ENCODE measurements around the gene TMEM208. TPM values are rescaled to one million over a fixed set of nuclear protein-coding genes. Genes with fewer than 3 reads are reported as not detected.
A peak's percentile ranks its signal among the peaks of the same experiment; 100 is the strongest.

The TMEM208 gene
- polyA plus RNA-seq, 1 of the 3 experiments (the other 2 are of a cell fraction), result 98.2 TPM

DNA sequence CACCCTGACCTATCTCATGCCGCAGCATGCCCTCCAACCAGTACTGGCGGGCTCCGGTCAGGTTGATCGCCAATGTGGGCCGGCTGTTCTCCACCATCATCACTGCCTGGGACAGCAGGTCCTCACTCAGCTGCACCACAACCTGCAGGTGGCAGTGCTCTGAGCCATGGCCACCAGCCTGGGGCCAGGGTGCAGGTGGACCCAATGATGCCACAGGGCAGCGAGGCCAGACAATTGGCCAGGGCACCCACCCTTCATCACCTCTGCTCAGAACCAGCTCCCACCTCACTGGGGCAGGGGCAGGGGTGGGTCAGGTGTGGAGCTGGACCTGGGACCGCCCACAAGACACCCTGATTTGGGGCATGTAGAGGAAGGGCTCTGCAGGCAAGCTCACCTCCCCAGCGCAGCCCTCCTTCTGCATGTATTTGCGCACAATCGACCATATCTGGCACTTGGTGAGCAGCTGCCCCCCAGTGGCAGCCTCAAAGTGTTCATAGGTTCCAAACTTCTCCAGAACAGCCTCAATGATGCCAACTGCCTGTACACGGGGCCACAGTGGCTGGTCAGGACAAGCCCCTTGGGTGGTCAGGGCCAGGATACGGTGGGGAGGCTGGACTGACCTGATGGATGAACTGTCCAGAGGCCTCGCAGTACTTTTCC lies 47.4 kb upstream of the TMEM208 start:
- Histone ChIP-seq H3K27ac (ENCODE audit: low read depth in 2 of 2, low read length in 1 of 2) (no peak overlapping the region; a peak in 1 of 4 replicates), H4K20me1 (ENCODE audit: insufficient read depth) (peaks cover 10% of the 10 kb centered on the region), H3K4me1 (ENCODE audit: control insufficient read depth in 1 of 2, insufficient read depth in 2 of 2, low read depth in 1 of 2, low read length in 1 of 2) (peaks cover 12 to 51% of the 10 kb centered on the region in 2 experiments; a peak in 3 of 4 replicates), H3K9me3 (no peaks in the 10 kb centered on the region), H3K4me2 (no peak overlapping the region), H3K36me3 (replicated peaks in 1 of 2; ENCODE audit: control insufficient read depth in 1 of 2, insufficient read depth in 2 of 2, low read length in 1 of 2) (peaks cover 6 to 8% of the 10 kb centered on the region in 2 experiments), H3K79me2 (ENCODE audit: insufficient read depth) (peaks cover 30% of the 10 kb centered on the region), H3K9ac (no peak overlapping the region), H3F3A (replicated peaks; ENCODE audit: insufficient read depth) (peaks cover 32% of the 10 kb centered on the region), H3K4me3 (ENCODE audit: low read depth in 2 of 2, low read length in 1 of 2) (no peak overlapping the region), H2AFZ (ENCODE audit: low read depth) (no peak overlapping the region), H3K27me3 (ENCODE audit: insufficient read depth) (no peaks in the 10 kb centered on the region), H3K9me2 (no peaks in the 10 kb centered on the region)
- no peak for DNase-seq
- ChIA-PET POLR2A (interaction anchor here (1.0 kb wide), 1 partner anchor 66 kb away, joined by 4 read pairs; no protein-coding TSS in a partner anchor), CTCF (interaction anchor here (0.9 to 2.8 kb wide), 8 partner anchors 9 to 226 kb away, joined by 3 to 10 read pairs (median 4); partner anchors contain the start of gene NOL3)
- no peak for TF ChIP-seq YY1 (IDR thresholded peaks at IDR 0.05; ENCODE audit: low read depth)
- TF ChIP-seq GATA2 (CRISPR knock-in tag; IDR thresholded peaks at IDR 0.05), result no peak
- no peak for TF ChIP-seq ELF1 (IDR thresholded peaks at IDR 0.05)
- TF ChIP-seq, protein P1, sequence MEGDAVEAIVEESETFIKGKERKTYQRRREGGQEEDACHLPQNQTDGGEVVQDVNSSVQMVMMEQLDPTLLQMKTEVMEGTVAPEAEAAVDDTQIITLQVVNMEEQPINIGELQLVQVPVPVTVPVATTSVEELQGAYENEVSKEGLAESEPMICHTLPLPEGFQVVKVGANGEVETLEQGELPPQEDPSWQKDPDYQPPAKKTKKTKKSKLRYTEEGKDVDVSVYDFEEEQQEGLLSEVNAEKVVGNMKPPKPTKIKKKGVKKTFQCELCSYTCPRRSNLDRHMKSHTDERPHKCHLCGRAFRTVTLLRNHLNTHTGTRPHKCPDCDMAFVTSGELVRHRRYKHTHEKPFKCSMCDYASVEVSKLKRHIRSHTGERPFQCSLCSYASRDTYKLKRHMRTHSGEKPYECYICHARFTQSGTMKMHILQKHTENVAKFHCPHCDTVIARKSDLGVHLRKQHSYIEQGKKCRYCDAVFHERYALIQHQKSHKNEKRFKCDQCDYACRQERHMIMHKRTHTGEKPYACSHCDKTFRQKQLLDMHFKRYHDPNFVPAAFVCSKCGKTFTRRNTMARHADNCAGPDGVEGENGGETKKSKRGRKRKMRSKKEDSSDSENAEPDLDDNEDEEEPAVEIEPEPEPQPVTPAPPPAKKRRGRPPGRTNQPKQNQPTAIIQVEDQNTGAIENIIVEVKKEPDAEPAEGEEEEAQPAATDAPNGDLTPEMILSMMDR (IDR thresholded peaks at IDR 0.05), result peak; percentile 30; the same call in 1 of the 2 replicates
- TF ChIP-seq, protein P2, sequence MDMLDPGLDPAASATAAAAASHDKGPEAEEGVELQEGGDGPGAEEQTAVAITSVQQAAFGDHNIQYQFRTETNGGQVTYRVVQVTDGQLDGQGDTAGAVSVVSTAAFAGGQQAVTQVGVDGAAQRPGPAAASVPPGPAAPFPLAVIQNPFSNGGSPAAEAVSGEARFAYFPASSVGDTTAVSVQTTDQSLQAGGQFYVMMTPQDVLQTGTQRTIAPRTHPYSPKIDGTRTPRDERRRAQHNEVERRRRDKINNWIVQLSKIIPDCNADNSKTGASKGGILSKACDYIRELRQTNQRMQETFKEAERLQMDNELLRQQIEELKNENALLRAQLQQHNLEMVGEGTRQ (IDR thresholded peaks at IDR 0.05; ENCODE audit: borderline replicate concordance, low read depth, low read length), result no peak
- TF ChIP-seq RXRA (IDR thresholded peaks at IDR 0.05; ENCODE audit: borderline replicate concordance, low read depth), result no peak
- no peak for TF ChIP-seq EZH2phosphoT487 (IDR thresholded peaks at IDR 0.05; ENCODE audit: borderline replicate concordance, low read depth)
- no peak for TF ChIP-seq SIN3A (IDR thresholded peaks at IDR 0.05; ENCODE audit: borderline replicate concordance, low read depth, low read length)
- WGBS (ENCODE audit: low lambda C conversion rate), result 92% methylated on average over 7 of the region's 13 CpGs

- no peak overlapping the region for H3K4me2 ChIP-seq
- H3K9ac ChIP-seq, result no peak overlapping the region
- no peaks in the 10 kb centered on the region for H3K27me3 ChIP-seq (ENCODE audit: insufficient read depth)
- H3K4me3 ChIP-seq (ENCODE audit: low read depth in 2 of 2, low read length in 1 of 2), result no peak overlapping the region
- 94% methylated on average over 11 of the region's 16 CpGs for WGBS (ENCODE audit: low lambda C conversion rate)
- no peak for DNase-seq
- H3K27ac ChIP-seq (ENCODE audit: low read depth in 2 of 2, low read length in 1 of 2), result no peak overlapping the region
- no peak overlapping the region for H2AFZ ChIP-seq (ENCODE audit: low read depth)
- ChIA-PET CTCF (interaction anchor here (0.7 to 2.8 kb wide), 8 partner anchors 14 to 664 kb away, joined by 3 to 10 read pairs (median 4); no protein-coding TSS in a partner anchor), POLR2A (no interaction called here)
- H3K36me3 ChIP-seq (replicated peaks in 1 of 2; ENCODE audit: control insufficient read depth in 1 of 2, insufficient read depth in 2 of 2, low read length in 1 of 2), result peaks cover 3 to 5% of the 10 kb centered on the region in 2 experiments
- H4K20me1 ChIP-seq (ENCODE audit: insufficient read depth), result peaks cover 10% of the 10 kb centered on the region
- H3F3A ChIP-seq (replicated peaks; ENCODE audit: insufficient read depth), result peaks cover 33% of the 10 kb centered on the region
- peaks cover 25% of the 10 kb centered on the region for H3K79me2 ChIP-seq (ENCODE audit: insufficient read depth)
- no peaks in the 10 kb centered on the region for H3K9me3 ChIP-seq
- H3K9me2 ChIP-seq, result no peaks in the 10 kb centered on the region
- H3K4me1 ChIP-seq (ENCODE audit: control insufficient read depth in 1 of 2, insufficient read depth in 2 of 2, low read depth in 1 of 2, low read length in 1 of 2), result peaks cover 6 to 51% of the 10 kb centered on the region in 2 experiments; a peak in 3 of 4 replicates
- TF ChIP-seq, protein P2 (IDR thresholded peaks at IDR 0.05; ENCODE audit: borderline replicate concordance, low read depth, low read length), result no peak
- TF ChIP-seq YY1 (IDR thresholded peaks at IDR 0.05; ENCODE audit: low read depth), result no peak
- no peak for TF ChIP-seq ELF1 (IDR thresholded peaks at IDR 0.05)
- TF ChIP-seq MEF2A (IDR thresholded peaks at IDR 0.05; ENCODE audit: borderline replicate concordance, low read depth), result no peak
- no peak for TF ChIP-seq TEAD4 (IDR thresholded peaks at IDR 0.05; ENCODE audit: borderline replicate concordance, insufficient read depth)
- no peak for TF ChIP-seq RXRA (IDR thresholded peaks at IDR 0.05; ENCODE audit: borderline replicate concordance, low read depth)
- TF ChIP-seq, protein P3, sequence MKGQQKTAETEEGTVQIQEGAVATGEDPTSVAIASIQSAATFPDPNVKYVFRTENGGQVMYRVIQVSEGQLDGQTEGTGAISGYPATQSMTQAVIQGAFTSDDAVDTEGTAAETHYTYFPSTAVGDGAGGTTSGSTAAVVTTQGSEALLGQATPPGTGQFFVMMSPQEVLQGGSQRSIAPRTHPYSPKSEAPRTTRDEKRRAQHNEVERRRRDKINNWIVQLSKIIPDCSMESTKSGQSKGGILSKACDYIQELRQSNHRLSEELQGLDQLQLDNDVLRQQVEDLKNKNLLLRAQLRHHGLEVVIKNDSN (IDR thresholded peaks at IDR 0.05; ENCODE audit: borderline replicate concordance, low read depth), result no peak
- TF ChIP-seq, protein P4, sequence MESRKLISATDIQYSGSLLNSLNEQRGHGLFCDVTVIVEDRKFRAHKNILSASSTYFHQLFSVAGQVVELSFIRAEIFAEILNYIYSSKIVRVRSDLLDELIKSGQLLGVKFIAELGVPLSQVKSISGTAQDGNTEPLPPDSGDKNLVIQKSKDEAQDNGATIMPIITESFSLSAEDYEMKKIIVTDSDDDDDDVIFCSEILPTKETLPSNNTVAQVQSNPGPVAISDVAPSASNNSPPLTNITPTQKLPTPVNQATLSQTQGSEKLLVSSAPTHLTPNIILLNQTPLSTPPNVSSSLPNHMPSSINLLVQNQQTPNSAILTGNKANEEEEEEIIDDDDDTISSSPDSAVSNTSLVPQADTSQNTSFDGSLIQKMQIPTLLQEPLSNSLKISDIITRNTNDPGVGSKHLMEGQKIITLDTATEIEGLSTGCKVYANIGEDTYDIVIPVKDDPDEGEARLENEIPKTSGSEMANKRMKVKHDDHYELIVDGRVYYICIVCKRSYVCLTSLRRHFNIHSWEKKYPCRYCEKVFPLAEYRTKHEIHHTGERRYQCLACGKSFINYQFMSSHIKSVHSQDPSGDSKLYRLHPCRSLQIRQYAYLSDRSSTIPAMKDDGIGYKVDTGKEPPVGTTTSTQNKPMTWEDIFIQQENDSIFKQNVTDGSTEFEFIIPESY (IDR thresholded peaks at IDR 0.05; ENCODE audit: borderline replicate concordance, low read depth), result no peak
- no peak for TF ChIP-seq GATA2 (CRISPR knock-in tag; IDR thresholded peaks at IDR 0.05)
- TF ChIP-seq REST (IDR thresholded peaks at IDR 0.05; ENCODE audit: low read depth, low read length), result no peak
Observed at GRCh38 chr16:67180166-67180565, 46.8 kb upstream of the TMEM208 start.

Measured in SK-N-SH (cell line).